ENCODE results near the gene CORIN. TPM values are rescaled to one million over a fixed set of nuclear protein-coding genes. Genes with fewer than 3 reads are reported as not detected.

CORIN gene
- total and polyA plus RNA-seq, 4 donors, result 0.15 to 9.1 (median 1.0) TPM

- no peak overlapping the region for H3K4me3 ChIP-seq
- H3K27ac ChIP-seq (ENCODE audit: low read depth in 1 of 2, low read length in 1 of 2), result no peak overlapping the region
- 89 to 93% methylated on average over 3 of the region's 3 CpGs for WGBS, 2 donors
- no peaks in the 10 kb centered on the region for H3K36me3 ChIP-seq (ENCODE audit: control insufficient read depth in 4 of 4, insufficient read depth in 4 of 4, low read length in 4 of 4)
- no peak for TF ChIP-seq CTCF (IDR thresholded peaks at IDR 0.05; ENCODE audit: control extremely low read depth, extremely low read depth)
- no peak overlapping the region for H3K9ac ChIP-seq (ENCODE audit: insufficient read depth in 1 of 2, low read length in 2 of 2)
- no peaks in the 10 kb centered on the region for H3K27me3 ChIP-seq (ENCODE audit: control insufficient read depth in 3 of 3, insufficient read depth in 3 of 3, low read length in 2 of 3)
- DNase-seq (no peak), ATAC-seq (ENCODE audit: insufficient read depth, low FRiP score) (no peak)
- no peaks in the 10 kb centered on the region for H3K9me3 ChIP-seq (ENCODE audit: control insufficient read depth in 4 of 4, insufficient read depth in 3 of 4, low read length in 3 of 4)
- H3K4me1 ChIP-seq (ENCODE audit: control insufficient read depth in 5 of 5, insufficient read depth in 5 of 5, low read length in 5 of 5), result peaks cover 0 to 32% (median 1%) of the 10 kb centered on the region in 5 donors
Measured at GRCh38 chr4:47731182-47731581, 106.7 kb downstream of the CORIN start.

- H3K27me3 ChIP-seq (ENCODE audit: control insufficient read depth in 3 of 3, insufficient read depth in 3 of 3, low read length in 2 of 3), result no peaks in the 10 kb centered on the region
- peak overlapping the region in 1 of 2 donors; percentile 33 for H3K27ac ChIP-seq (ENCODE audit: low read depth in 1 of 2, low read length in 1 of 2)
- no peak for TF ChIP-seq CTCF (IDR thresholded peaks at IDR 0.05; ENCODE audit: control extremely low read depth, extremely low read depth)
- H3K9ac ChIP-seq (ENCODE audit: insufficient read depth in 1 of 2, low read length in 2 of 2), result no peak overlapping the region
- no peak overlapping the region for H3K4me3 ChIP-seq
- peak; percentile 44 for ATAC-seq (ENCODE audit: insufficient read depth, low FRiP score)
- H3K9me3 ChIP-seq (ENCODE audit: control insufficient read depth in 4 of 4, insufficient read depth in 3 of 4, low read length in 3 of 4), result no peaks in the 10 kb centered on the region
- no peaks in the 10 kb centered on the region for H3K36me3 ChIP-seq (ENCODE audit: control insufficient read depth in 4 of 4, insufficient read depth in 4 of 4, low read length in 4 of 4)
- peaks cover 0 to 25% (median 0%) of the 10 kb centered on the region in 5 donors for H3K4me1 ChIP-seq (ENCODE audit: control insufficient read depth in 5 of 5, insufficient read depth in 5 of 5, low read length in 5 of 5)
- DNase-seq, result peak in 2 of 3 donors; percentile 71 to 85
- 69 to 71% methylated on average over 6 of the region's 6 CpGs for WGBS, 2 donors
Measured at GRCh38 chr4:47729131-47729680, 108.7 kb downstream of the CORIN start.

GRCh38 chr4:47721892-47722575 is 115.8 kb downstream of the CORIN start:
- no peak for DNase-seq
- Histone ChIP-seq H3K4me3 (no peak overlapping the region), H3K27ac (ENCODE audit: low read depth in 1 of 2, low read length in 1 of 2) (no peak overlapping the region), H3K4me1 (ENCODE audit: control insufficient read depth in 5 of 5, insufficient read depth in 5 of 5, low read length in 5 of 5) (peaks cover 0 to 3% (median 0%) of the 10 kb centered on the region in 5 donors), H3K9me3 (ENCODE audit: control insufficient read depth in 4 of 4, insufficient read depth in 3 of 4, low read length in 3 of 4) (no peaks in the 10 kb centered on the region), H3K27me3 (ENCODE audit: control insufficient read depth in 3 of 3, insufficient read depth in 3 of 3, low read length in 2 of 3) (no peaks in the 10 kb centered on the region), H3K9ac (ENCODE audit: insufficient read depth in 1 of 2, low read length in 2 of 2) (no peak overlapping the region), H3K36me3 (ENCODE audit: control insufficient read depth in 4 of 4, insufficient read depth in 4 of 4, low read length in 4 of 4) (peaks cover 0 to 2% (median 0%) of the 10 kb centered on the region in 4 donors)
- ATAC-seq (ENCODE audit: insufficient read depth, low FRiP score), result no peak
- WGBS, 2 donors, result 34 to 75% methylated on average over 5 of the region's 5 CpGs
- TF ChIP-seq CTCF (IDR thresholded peaks at IDR 0.05; ENCODE audit: control extremely low read depth, extremely low read depth), result no peak

Data from lung (tissue), 12 donors.